Tibial nerve (tissue), 4 donors: ENCODE data around the gene MCF2L. TPM values are rescaled to one million over a fixed set of nuclear protein-coding genes. Genes with fewer than 3 reads are reported as not detected.

Source experiments
- DNase-seq, 2 donors: peaks; one replicate each; pipeline ENCODE4 v3.0.0-alpha.2; 2019; ENCODE audit warnings: low spot score in 2 of 2
- H3K27ac ChIP-seq, 4 donors: fragments of 200-600 bp; sonication (generic) in 3 of 4; one replicate each; pipeline ENCODE4 v1.5.1; 2017 to 2019; ENCODE audit warnings: mild to moderate bottlenecking in 1 of 4
- H3K27me3 ChIP-seq, 2 donors: fragments of 200-600 bp; sonication (generic) in 1 of 2; one replicate each; pipeline versions ENCODE4 v1.5.1 to v1.6.0; 2017 to 2019
- H3K36me3 ChIP-seq, 3 donors: fragments of 200-600 bp; sonication (generic); one replicate each; pipeline ENCODE4 v1.5.1; 2018 to 2019
- H3K4me1 ChIP-seq, 4 donors: fragments of 200-600 bp; sonication (generic) in 3 of 4; one replicate each; pipeline ENCODE4 v1.5.1; 2017 to 2019
- H3K4me3 ChIP-seq, 4 donors: fragments of 200-600 bp; sonication (generic) in 3 of 4; one replicate each; pipeline ENCODE4 v1.5.1; 2017 to 2019; ENCODE audit warnings: mild to moderate bottlenecking in 1 of 4, moderate library complexity in 1 of 4
- H3K9me3 ChIP-seq, 4 donors: fragments of 200-600 bp; sonication (generic) in 3 of 4; one replicate each; pipeline ENCODE4 v1.5.1; 2017 to 2019
- EP300 ChIP-seq, 2 donors: sonication (generic); formaldehyde crosslinking; IDR thresholded peaks; one replicate each; pipeline ENCODE4 v1.6.1; 2017; ENCODE audit warnings: antibody characterized with exemption in 2 of 2, mild to moderate bottlenecking in 1 of 2
- POLR2A ChIP-seq, 2 donors: fragments of 450-650 bp; IDR thresholded peaks; one replicate each; pipeline ENCODE4 v1.6.1; 2017; ENCODE audit warnings: antibody characterized with exemption in 2 of 2, mild to moderate bottlenecking in 2 of 2, moderate library complexity in 2 of 2
- WGBS, 2 donors: methylation state at CpG; one replicate each; pipeline ENCODE4 v1.1.5; 2018; 5-methylcytosine and 5-hydroxymethylcytosine counted together
- total RNA-seq, 4 donors: library from RNA; depleted of rRNA; stranded (reverse); fragments of >200 nt; gene quantifications; one replicate each; pipeline ENCODE4 v1.1.0, GENCODE V29; 2016
- TF ChIP-seq, protein P1 (sequence below), 5 experiments: fragments of 200-600 bp in 3 of 5; fragments of 450-650 bp in 2 of 5; sonication (generic) in 3 of 5; IDR thresholded peaks; one replicate each; pipeline ENCODE4 v1.5.1; 2016 to 2019; ENCODE audit warnings: antibody characterized with exemption in 5 of 5, mild to moderate bottlenecking in 3 of 5, moderate library complexity in 2 of 5

MCF2L gene
- total RNA-seq, 4 donors from 2014 or later: 30.1 to 82.6 (median 45.3) TPM

DNA sequence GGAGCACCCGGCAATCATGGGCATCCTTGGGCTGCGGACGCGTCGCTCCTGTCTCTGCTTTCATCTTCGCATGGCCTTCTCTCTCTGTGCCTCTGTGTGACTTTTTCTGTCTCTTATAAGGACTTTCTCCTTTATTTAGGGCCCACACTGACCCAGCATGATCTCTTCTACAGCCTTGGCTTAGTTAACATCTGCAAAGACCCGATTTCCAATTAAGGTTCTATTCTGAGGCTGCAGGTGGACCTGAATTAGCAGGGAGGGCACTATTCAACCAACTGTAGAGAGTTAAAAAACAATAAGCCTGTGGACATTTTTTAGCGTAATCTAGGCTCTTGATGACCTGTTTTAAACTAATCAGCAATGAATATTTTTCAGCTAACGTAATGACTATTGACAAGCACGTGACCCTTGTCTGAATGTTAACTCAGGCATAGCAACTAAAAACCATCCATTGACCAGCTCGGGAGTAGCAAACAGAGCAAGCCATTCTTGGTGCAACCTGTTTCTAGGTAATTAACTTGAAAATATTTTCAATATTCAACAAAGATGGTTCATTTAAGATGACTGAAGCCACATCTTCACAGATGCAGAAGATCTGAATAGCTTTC is 168.8 kb downstream of the MCF2L start:
- Histone ChIP-seq H3K27me3 (no peaks in the 10 kb centered on the region), H3K9me3 (no peaks in the 10 kb centered on the region), H3K36me3 (peaks cover 0 to 7% (median 0%) of the 10 kb centered on the region in 3 donors), H3K4me1 (no peaks in the 10 kb centered on the region), H3K27ac (no peak overlapping the region), H3K4me3 (no peak overlapping the region)
- TF ChIP-seq EP300 (IDR thresholded peaks at IDR 0.05) (no peak), POLR2A (IDR thresholded peaks at IDR 0.05) (no peak)
- TF ChIP-seq, protein P1, sequence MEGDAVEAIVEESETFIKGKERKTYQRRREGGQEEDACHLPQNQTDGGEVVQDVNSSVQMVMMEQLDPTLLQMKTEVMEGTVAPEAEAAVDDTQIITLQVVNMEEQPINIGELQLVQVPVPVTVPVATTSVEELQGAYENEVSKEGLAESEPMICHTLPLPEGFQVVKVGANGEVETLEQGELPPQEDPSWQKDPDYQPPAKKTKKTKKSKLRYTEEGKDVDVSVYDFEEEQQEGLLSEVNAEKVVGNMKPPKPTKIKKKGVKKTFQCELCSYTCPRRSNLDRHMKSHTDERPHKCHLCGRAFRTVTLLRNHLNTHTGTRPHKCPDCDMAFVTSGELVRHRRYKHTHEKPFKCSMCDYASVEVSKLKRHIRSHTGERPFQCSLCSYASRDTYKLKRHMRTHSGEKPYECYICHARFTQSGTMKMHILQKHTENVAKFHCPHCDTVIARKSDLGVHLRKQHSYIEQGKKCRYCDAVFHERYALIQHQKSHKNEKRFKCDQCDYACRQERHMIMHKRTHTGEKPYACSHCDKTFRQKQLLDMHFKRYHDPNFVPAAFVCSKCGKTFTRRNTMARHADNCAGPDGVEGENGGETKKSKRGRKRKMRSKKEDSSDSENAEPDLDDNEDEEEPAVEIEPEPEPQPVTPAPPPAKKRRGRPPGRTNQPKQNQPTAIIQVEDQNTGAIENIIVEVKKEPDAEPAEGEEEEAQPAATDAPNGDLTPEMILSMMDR (IDR thresholded peaks at IDR 0.05): no peak
- WGBS, 2 donors: 70 to 71% methylated on average over 11 of the region's 11 CpGs
- DNase-seq: no peak

DNA sequence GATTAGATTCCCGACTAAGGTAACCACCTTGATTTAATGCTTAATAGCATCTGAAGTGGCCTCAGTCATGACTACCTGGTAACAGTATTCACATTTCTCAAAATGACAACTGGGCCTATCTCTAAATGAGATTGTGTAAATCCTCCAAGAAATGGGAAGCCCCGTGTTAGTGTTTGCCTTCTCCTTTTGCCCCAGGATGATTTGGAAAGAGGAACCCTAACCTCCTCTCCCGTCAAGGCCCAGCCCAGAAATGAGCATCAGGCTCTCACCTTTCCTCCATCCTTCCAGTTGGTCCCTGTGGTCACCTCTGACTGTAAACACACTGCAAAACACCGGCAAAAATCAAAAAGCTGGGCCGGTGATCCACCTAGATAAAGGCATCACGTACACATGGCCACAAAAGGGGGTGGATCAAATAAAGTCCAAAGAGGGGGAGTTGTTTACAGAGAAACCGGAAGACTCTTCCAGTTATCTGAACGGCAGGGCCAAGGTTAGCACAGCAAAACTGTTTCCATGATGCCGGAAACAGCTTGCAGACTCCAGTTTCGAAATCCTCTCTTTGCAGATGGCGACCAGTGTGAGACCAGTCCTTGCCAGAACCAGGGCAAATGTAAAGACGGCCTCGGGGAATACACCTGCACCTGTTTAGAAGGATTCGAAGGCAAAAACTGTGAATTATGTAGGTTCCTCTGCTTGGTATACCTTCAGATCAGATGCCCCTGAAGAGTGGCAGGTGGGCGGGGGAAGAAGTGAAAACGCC is 170.0 kb downstream of the MCF2L start:
- 83 to 88% methylated on average over 16 of the region's 16 CpGs for WGBS, 2 donors

DNA sequence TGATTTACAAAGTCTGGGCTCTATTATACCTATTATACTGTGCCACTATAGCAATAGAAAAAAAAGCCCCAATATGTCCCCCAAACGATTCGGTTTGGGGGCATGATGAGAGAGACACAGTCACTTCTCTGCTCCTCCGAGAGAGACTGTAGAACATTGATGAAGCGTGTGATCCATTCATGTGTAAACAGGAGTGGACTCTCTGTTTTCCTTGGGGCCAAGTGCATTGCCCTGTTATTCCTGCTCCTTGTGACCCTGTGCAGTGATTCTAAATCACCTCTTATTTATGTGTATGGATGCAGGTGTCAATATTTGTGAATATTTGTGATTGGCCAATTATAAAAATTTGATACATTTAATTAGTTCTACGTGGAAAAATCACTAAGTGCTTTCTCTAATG is 170.6 kb downstream of the MCF2L start:
- 76 to 78% methylated on average over 5 of the region's 5 CpGs for WGBS, 2 donors
- H3K36me3 ChIP-seq: peaks cover 0 to 19% (median 0%) of the 10 kb centered on the region in 3 donors
- TF ChIP-seq, protein P1 (IDR thresholded peaks at IDR 0.05): no peak
- TF ChIP-seq POLR2A (IDR thresholded peaks at IDR 0.05) (no peak), EP300 (IDR thresholded peaks at IDR 0.05) (no peak)
- H3K9me3 ChIP-seq: no peaks in the 10 kb centered on the region
- peaks cover 0 to 5% of the 10 kb centered on the region in 2 donors for H3K27me3 ChIP-seq
- no peak overlapping the region for H3K27ac ChIP-seq
- no peak overlapping the region for H3K4me3 ChIP-seq
- no peak for DNase-seq
- H3K4me1 ChIP-seq: no peaks in the 10 kb centered on the region

More for the DNA sequence above, 170.0 kb downstream of the MCF2L start:
- Histone ChIP-seq H3K9me3 (no peaks in the 10 kb centered on the region), H3K4me3 (no peak overlapping the region), H3K4me1 (no peaks in the 10 kb centered on the region), H3K27me3 (peaks cover 0 to 2% of the 10 kb centered on the region in 2 donors), H3K36me3 (peaks cover 0 to 14% (median 0%) of the 10 kb centered on the region in 3 donors), H3K27ac (no peak overlapping the region)
- TF ChIP-seq, protein P1 (IDR thresholded peaks at IDR 0.05): no peak
- no peak for TF ChIP-seq EP300 (IDR thresholded peaks at IDR 0.05)
- TF ChIP-seq POLR2A (IDR thresholded peaks at IDR 0.05): no peak
- DNase-seq: no peak

DNA sequence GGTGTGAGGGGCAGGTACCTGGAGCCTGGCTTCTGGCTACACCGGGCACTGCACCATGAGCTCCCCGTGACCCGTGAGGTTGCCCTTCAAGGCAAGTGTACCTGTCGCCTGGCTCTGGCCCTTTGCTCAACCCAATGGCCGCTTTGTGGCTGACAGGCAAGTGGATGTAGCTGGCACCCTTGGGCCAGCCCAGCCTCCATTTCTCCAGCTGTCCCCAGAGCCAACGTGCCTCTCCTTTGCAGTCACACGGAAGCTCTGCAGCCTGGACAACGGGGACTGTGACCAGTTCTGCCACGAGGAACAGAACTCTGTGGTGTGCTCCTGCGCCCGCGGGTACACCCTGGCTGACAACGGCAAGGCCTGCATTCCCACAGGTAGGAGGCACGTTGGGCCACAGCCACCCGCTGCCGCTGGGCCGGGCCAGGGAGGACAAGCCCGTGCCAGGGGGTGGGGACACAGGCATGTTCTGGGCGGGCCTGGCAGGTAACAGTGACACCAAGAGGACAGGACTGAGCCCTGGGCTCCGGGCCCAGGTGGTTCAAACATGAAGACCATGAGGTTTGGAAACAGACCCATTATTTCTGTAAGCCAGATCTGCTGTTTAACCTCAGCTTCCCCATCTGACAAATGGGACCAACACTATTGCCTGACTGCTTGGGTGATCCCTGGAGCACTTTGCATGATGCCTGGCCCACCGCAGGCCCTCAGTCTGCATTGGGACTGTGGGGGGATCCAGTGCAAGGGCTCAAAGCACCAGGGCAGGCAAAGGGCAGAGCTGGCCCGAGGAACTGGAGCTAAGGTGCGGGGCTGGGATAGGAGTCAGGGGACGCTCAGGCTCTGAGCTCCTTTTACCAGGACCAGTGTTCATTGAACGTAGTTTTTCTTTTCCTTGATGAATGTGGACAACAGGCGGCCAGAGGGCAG is 171.9 kb downstream of the MCF2L start:
- TF ChIP-seq POLR2A (IDR thresholded peaks at IDR 0.05): no peak
- TF ChIP-seq, protein P1 (IDR thresholded peaks at IDR 0.05): no peak
- TF ChIP-seq EP300 (IDR thresholded peaks at IDR 0.05): no peak
- Histone ChIP-seq H3K9me3 (no peaks in the 10 kb centered on the region), H3K36me3 (peaks cover 0 to 19% (median 0%) of the 10 kb centered on the region in 3 donors), H3K4me3 (no peak overlapping the region), H3K27ac (no peak overlapping the region), H3K4me1 (no peaks in the 10 kb centered on the region), H3K27me3 (peaks cover 0 to 5% of the 10 kb centered on the region in 2 donors)
- no peak for DNase-seq
- WGBS, 2 donors: 90 to 92% methylated on average over 24 to 26 of the region's 26 CpGs
